ENCODE results near the gene NEURL3.

- TF ChIP-seq POLR2A (IDR thresholded peaks at IDR 0.05), result no peak
- TF ChIP-seq POLR2AphosphoS5 (IDR thresholded peaks at IDR 0.05), result no peak
- TF ChIP-seq CTCF (IDR thresholded peaks at IDR 0.05), result no peak
Observed at GRCh38 chr2:96521219-96521618, 16.1 kb upstream of the NEURL3 start.
